Suppressor macrophage treated with lipopolysaccharide for 1 hour (primary cell): ENCODE measurements around the gene FGFR1OP2.
"Not testable (repeated sequence)": the region's sequence is repeated elsewhere in the genome, so short reads cannot be mapped to it uniquely, and the experiment has no call there.

Experiments
- DNase-seq, 3 donors: peaks; one replicate each; pipeline ENCODE4 v3.0.0-alpha.2; 2020 to 2022

FGFR1OP2 gene

GRCh38 chr12:26948309-26948708, 10.0 kb downstream of the FGFR1OP2 start:
- DNase-seq, result peak; percentile 26 to 68 (median 44)

- DNase-seq, result peak; percentile 83 to 95 (median 91)
Observed at GRCh38 chr12:26953447-26953846, 15.2 kb downstream of the FGFR1OP2 start.

- peak; percentile 35 to 52 (median 38) for DNase-seq
Observed at GRCh38 chr12:26954027-26954426, 15.8 kb downstream of the FGFR1OP2 start.

GRCh38 chr12:26961391-26961790, 23.1 kb downstream of the FGFR1OP2 start:
- DNase-seq, result not testable (repeated sequence)

- no peak for DNase-seq
Observed at GRCh38 chr12:26961803-26962202, 23.5 kb downstream of the FGFR1OP2 start.

- no peak for DNase-seq
Observed at GRCh38 chr12:26963413-26963812, 25.1 kb downstream of the FGFR1OP2 start.

GRCh38 chr12:26966842-26967241, 28.6 kb downstream of the FGFR1OP2 start:
- DNase-seq, result no peak

- DNase-seq, result no peak
Observed at GRCh38 chr12:26970136-26970535, 31.9 kb downstream of the FGFR1OP2 start.

- peak in 1 of 3 donors; percentile 7 for DNase-seq
Observed at GRCh38 chr12:26971963-26972362, 33.7 kb downstream of the FGFR1OP2 start.

- DNase-seq, result peak; percentile 35 to 54 (median 44)
Observed at GRCh38 chr12:26976687-26977086, 38.4 kb downstream of the FGFR1OP2 start.

- DNase-seq, result no peak
Observed at GRCh38 chr12:26978801-26979200, 40.5 kb downstream of the FGFR1OP2 start.

- no peak for DNase-seq
Observed at GRCh38 chr12:26979733-26980132, 41.5 kb downstream of the FGFR1OP2 start.

GRCh38 chr12:26982866-26983265, 44.6 kb downstream of the FGFR1OP2 start:
- DNase-seq, result no peak

- DNase-seq, result peak; percentile 70 to 78 (median 76)
Observed at GRCh38 chr12:26987634-26988424, 49.6 kb downstream of the FGFR1OP2 start.

- no peak for DNase-seq
Observed at GRCh38 chr12:26988703-26989102, 50.4 kb downstream of the FGFR1OP2 start.

GRCh38 chr12:26989873-26990272, 51.6 kb downstream of the FGFR1OP2 start:
- DNase-seq, result no peak

- no peak for DNase-seq
Observed at GRCh38 chr12:26991826-26992225, 53.6 kb downstream of the FGFR1OP2 start.

GRCh38 chr12:26994109-26994508, 55.8 kb downstream of the FGFR1OP2 start:
- DNase-seq, result no peak

GRCh38 chr12:26995706-26996105, 57.4 kb downstream of the FGFR1OP2 start:
- no peak for DNase-seq

- no peak for DNase-seq
Observed at GRCh38 chr12:26997003-26997402, 58.7 kb downstream of the FGFR1OP2 start.

- no peak for DNase-seq
Observed at GRCh38 chr12:27000961-27001360, 62.7 kb downstream of the FGFR1OP2 start.

- no peak for DNase-seq
Observed at GRCh38 chr12:27001663-27002062, 63.4 kb downstream of the FGFR1OP2 start.

GRCh38 chr12:27002141-27002540, 63.9 kb downstream of the FGFR1OP2 start:
- DNase-seq, result no peak

- DNase-seq, result no peak
Observed at GRCh38 chr12:27003421-27004381, 65.4 kb downstream of the FGFR1OP2 start.
